ENCODE measurements around the gene CARD14.
"Not testable (repeated sequence)": the region's sequence is repeated elsewhere in the genome, so short reads cannot be mapped to it uniquely, and the experiment has no call there.

CARD14 gene

DNA sequence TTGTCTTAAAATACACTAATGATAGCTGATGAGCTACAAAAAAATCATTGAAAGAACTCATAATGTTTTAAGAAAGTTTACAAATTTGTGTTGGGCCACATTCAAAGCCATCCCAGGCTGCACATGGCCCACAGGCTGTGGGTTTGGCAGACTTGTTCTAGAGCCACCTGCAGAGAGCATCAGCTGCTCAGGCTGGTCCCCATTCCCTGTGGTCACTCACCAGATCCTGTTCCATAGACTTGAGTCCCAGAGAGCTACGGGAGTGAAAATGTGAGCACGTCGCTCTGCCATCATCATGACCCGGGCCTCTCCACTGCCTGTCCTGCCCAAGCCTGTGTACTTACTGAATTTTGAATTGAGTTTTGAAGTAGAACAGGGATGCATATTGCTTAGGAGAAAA, 57.3 kb downstream of the CARD14 start:
- DNase-seq (ENCODE audit: low read depth), result no peak

- no peak for DNase-seq (ENCODE audit: low read depth)
Observed at GRCh38 chr17:80227666-80228065, 57.8 kb downstream of the CARD14 start.

GRCh38 chr17:80228477-80228876, 58.6 kb downstream of the CARD14 start:
- DNase-seq (ENCODE audit: low read depth), result no peak

GRCh38 chr17:80229011-80229410, 59.2 kb downstream of the CARD14 start:
- DNase-seq (ENCODE audit: low read depth), result no peak

GRCh38 chr17:80232438-80232837, 62.6 kb downstream of the CARD14 start:
- DNase-seq (ENCODE audit: low read depth), result no peak

DNA sequence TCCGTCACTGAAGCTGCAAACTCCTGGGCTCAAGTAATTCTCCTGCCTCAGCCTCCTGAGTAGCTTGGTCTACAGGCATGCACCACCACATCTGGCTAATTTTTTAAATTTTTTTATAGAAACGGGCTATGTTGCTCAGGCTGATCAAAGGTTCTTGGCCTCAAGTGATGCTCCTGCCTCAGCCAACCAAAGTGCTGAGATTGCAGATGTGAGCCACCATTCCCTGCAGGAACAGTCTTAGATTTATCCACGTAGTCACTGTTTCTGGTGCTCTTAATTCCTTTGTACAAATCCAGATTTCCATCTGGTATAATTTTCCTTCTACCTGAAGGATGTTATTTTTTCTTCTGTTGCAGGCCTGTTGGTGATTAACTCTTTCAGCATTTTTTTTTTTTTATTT, 63.4 kb downstream of the CARD14 start:
- no peak for DNase-seq (ENCODE audit: low read depth)

DNA sequence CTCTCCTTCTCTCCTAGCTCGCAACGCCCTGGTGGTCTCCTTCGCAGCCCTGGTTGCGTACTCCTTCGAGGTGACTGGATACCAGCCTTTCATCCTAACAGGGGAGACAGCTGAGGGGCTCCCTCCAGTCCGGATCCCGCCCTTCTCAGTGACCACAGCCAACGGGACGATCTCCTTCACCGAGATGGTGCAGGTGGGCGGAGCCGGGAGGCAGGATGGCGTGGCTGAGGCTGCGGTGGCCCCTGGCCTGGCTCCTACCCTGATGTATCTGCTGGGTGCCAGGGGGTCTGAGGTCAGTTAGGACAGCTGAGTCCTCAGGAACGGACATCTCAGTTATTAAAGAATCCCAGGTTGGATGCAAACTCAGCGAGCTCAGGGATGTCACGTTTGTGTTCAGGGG, 67.1 kb downstream of the CARD14 start:
- DNase-seq (ENCODE audit: low read depth), result no peak

- no peak for DNase-seq (ENCODE audit: low read depth)
Observed at GRCh38 chr17:80237386-80237785, 67.6 kb downstream of the CARD14 start.

DNA sequence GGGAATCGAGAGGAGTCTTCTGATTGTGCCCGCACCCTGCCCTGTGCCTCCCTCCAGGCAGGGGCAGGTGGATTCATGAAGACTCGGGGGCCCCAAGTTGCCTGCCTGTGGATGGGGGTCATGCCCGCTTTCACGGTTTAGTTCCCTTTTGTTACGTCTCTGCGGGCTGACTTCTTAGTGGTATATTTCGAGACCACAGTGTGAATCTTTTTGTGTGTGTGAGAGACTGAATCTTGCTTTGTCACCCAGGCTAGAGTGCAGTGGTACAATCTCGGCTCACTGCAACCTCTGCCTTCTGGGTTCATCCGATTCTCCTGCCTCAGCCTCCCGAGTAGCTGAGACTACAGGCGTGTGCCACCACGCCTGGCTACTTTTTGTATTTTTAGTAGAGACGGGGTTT, 72.7 kb downstream of the CARD14 start:
- DNase-seq (ENCODE audit: low read depth), result no peak

- DNase-seq (ENCODE audit: low read depth), result no peak
Observed at GRCh38 chr17:80243526-80244433, 74.0 kb downstream of the CARD14 start.

DNA sequence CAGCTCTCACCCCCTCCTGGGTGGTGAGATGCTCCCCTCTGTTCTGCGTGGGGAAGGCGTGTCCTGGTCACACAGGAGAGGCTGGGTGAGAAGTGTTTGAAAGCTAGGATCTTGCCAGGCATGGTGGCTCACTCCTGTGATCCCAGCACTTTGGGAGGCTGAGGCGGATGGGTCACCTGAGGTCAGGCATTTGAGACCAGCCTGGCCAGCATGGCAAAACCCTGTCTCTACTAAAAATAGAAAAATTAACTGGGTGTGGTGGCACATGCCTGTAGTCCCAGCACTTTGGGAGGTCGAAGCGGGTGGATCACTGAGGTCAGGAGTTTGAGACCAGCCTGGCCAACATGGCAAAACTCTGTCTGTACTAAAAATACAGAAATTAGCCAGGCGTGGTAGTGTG, 74.6 kb downstream of the CARD14 start:
- not testable (repeated sequence) for DNase-seq (ENCODE audit: low read depth)

DNA sequence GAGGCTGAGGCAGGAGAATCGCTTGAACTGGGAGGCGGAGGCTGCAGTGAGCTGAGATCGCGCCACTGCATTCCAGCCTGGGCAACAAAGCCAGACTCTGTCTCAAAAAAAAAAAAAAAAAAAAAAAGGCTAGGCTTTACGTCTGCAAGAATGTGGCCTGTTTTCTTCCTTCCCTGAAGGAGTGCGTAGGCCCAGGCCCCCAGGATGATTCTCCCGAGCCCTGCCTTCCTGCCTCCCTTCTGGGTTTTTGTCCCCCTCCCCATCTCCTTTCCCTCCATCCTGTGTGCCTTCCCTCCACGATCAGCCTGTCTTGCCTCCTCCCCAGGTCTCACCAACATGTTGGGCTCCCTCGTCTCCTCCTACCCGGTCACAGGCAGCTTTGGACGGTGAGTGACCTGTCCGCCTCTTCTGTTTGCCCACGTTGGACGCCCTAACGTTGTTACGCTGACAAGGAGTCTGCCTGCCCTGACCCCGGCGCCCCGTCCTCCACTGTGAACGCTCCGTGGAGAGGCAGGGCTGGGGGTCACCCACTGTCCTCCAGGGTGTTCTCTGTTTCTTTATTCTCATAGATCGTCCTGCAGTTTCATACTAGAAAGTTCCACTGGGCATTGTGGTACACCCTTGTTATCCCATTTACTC, 75.2 kb downstream of the CARD14 start:
- DNase-seq (ENCODE audit: low read depth), result no peak

DNA sequence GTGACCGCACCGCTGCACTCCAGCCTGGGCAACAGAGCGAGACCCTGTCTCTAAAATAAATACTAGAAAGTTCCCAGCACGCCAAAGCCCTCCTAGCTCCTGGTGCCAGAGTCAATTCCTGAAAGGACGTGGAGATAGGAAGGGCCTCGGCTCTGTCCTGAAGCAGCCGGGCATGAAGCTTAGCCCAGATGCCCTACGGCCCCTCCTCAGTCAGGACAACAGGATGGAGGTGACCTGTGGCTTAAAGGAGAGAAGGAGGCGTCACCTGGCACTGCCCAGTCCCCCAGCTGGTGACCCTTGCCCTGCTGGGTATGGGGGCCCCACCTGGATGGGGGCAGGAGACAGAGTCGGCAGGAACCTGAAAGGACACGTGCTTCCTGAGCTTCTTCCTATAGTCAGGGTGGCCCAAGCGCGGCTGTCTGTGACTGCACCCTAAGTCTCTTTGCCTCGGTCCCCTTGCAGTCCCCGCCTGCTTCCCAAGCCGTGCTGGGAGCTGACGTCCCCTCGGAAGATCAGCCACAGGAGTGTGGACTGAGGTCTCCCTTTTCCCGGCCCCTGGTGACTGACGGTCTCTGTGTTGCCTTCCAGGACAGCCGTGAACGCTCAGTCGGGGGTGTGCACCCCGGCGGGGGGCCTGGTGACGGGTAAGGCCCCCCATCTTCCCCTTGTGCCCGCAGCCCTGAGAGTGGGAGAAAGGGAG, 75.9 kb downstream of the CARD14 start:
- no peak for DNase-seq (ENCODE audit: low read depth)

GRCh38 chr17:80246266-80246681, 76.4 kb downstream of the CARD14 start:
- DNase-seq (ENCODE audit: low read depth), result no peak

DNA sequence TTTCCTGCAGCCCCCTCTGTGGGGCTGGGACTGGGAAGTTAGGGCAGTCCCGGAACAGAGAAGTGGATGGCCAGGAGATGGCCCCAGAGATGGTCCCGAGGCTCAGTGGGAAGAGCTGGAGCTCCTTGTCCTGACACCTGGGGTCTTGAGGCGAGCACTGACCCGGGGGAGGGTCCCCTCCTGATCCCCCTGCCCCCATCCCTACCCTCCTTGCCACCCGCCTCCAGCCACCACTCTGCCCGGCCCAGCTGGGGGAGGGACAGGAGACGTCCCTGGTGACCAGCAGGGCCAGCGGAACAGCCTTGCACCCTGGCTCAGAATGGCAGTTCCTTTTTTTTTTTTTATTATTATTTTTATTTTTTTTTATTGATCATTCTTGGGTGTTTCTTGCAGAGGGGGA, 76.9 kb downstream of the CARD14 start:
- DNase-seq (ENCODE audit: low read depth), result no peak

GRCh38 chr17:80247561-80247960, 77.7 kb downstream of the CARD14 start:
- no peak for DNase-seq (ENCODE audit: low read depth)

DNA sequence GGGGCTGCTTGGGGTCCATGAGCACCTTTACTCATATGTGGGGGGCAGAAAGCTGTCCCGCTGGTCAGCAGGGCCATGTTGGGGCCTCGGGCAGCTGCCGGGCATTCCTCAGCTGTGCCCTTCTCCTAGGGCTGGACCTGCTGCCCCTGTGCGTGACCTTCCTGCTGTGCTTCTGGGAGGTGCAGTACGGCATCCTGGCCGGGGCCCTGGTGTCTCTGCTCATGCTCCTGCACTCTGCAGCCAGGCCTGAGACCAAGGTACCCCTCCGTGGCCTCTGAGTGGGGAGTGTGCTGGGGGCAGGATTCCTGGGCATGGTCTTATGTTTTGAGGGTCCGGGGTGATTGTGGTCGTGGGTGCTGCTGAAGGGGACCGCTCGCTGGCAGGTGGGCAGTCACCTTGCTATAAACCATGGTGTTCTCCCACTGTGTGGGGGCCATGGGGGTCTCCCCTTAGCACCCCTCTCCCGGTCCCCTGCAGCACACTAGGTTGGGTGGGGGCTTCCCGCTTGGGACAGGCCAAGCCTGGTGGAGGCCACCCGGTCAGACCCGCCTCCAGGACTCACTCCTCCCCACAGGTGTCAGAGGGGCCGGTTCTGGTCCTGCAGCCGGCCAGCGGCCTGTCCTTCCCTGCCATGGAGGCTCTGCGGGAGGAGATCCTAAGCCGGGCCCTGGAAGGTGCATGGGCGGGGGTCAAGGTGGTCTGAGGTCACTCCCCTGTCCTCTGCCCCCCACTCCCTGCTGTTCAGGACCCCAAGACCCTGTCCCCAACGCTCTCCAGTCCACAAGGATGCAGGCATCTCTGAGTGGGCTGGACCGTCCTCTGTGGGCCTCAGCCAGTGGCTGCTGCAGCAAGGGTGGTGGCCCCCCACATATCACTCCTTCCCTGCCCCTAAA, 78.4 kb downstream of the CARD14 start:
- no peak for DNase-seq (ENCODE audit: low read depth)

- DNase-seq (ENCODE audit: low read depth), result no peak
Observed at GRCh38 chr17:80248894-80249710, 79.3 kb downstream of the CARD14 start.

DNA sequence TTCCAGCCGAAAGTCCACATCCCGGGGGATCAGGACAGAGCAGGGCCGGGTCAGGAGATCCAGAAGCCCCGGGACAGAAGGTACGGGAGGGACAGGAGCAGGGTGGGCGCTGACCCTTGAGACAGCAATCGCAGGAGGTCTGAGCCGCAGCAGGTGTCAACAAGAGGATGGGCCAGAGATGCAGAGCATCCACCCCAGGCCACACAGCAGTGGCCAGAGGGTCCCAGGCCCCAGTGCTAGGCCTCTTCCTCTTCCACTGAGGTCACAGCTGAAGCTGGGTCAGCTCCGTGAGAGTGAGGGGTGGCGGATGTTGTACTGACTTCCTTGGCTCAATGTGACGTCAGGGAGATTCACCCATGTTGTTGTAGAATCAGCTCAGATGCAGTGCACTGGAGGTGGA, 82.1 kb downstream of the CARD14 start:
- no peak for DNase-seq (ENCODE audit: low read depth)

DNA sequence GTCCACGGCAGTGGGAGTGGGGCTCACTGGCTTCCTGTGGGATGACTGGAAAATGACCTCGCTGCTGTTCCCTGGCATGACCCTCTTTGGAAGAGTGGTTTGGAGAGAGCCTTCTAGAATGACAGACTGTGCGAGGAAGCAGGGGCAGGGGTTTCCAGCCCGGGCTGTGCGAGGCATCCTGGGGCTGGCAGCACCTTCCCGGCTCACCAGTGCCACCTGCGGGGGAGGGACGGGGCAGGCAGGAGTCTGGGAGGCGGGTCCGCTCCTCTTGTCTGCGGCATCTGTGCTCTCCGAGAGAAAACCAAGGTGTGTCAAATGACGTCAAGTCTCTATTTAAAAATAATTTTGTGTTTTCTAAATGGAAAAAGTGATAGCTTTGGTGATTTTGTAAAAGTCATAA, 83.0 kb downstream of the CARD14 start:
- peak; percentile 83 for DNase-seq (ENCODE audit: low read depth)
